ENCODE data around the gene BANF2. TPM values are rescaled to one million over a fixed set of nuclear protein-coding genes. Genes with fewer than 3 reads are reported as not detected.
A peak's percentile ranks its signal among the peaks of the same experiment; 100 is the strongest.

Gene BANF2
- total and polyA plus RNA-seq, 2 of the 8 experiments (the other 6 are each of a cell fraction or from before 2014, with no cell fraction given): not detected

DNA sequence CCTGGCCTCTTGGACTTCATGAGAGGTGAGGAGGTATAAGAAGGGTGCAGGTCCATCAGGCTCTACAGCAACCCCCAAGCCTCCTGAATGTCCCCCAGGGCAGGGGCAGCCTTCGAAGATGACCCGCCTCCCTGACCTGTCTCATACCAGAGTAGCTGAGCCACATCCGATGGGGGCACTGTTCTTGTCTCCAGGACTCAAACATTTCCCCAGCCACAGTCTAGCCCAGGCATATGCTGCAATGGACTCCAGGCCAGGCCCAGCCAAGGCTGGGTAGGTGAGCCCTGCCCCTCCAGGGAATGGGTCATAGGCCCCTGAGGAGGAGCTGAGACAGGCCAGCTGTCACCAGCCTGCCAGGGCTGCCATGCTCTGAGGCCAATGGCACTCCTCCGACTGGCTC, 65.3 kb downstream of the BANF2 start:
- H3K23me2 ChIP-seq (ENCODE audit: low read depth, low read length): no peaks in the 10 kb centered on the region
- H2AK5ac ChIP-seq (ENCODE audit: low read depth, low read length): no peak overlapping the region
- H2BK20ac ChIP-seq (ENCODE audit: low read length): no peak overlapping the region
- no peak overlapping the region for H2BK120ac ChIP-seq (replicated peaks; ENCODE audit: low read depth, low read length)
- H3K9ac ChIP-seq (replicated peaks in 1 of 4; ENCODE audit: extremely low read depth in 1 of 4, low read depth in 3 of 4, low read length in 3 of 4): no peak overlapping the region; a peak in 1 of 7 replicates
- H2BK12ac ChIP-seq (ENCODE audit: low read depth, low read length): 0 out of 2 replicates have a peak overlapping the region, but pooled peaks have one; percentile 12
- H4K20me1 ChIP-seq (replicated peaks in 1 of 2; ENCODE audit: control insufficient read depth in 1 of 2, insufficient read depth in 2 of 2, low read length in 2 of 2): no peaks in the 10 kb centered on the region
- no peak overlapping the region for H3K4me3 ChIP-seq (ENCODE audit: extremely low read depth in 1 of 4, insufficient read depth in 2 of 4, low read depth in 3 of 4, low read length in 4 of 4)
- no peak overlapping the region for H3K56ac ChIP-seq (replicated peaks; ENCODE audit: insufficient read length, low read depth, low read length)
- no peak overlapping the region for H4K91ac ChIP-seq (replicated peaks; ENCODE audit: insufficient read length, low read length)
- 98% methylated on average over 4 of the region's 4 CpGs; no CpG with 5 or more reads in 1 of the 2 experiments for WGBS, 2 experiments (ENCODE audit: extremely low coverage in 1 of 2, insufficient coverage in 1 of 2, insufficient read length in 1 of 2, insufficient replicate concordance in 2 of 2, low coverage in 1 of 2, low lambda C conversion rate in 2 of 2, missing lambda C conversion rate in 1 of 2)
- no peak overlapping the region for H4K8ac ChIP-seq (ENCODE audit: extremely low read depth, insufficient read depth, low read length)
- POLR2A ChIA-PET (ENCODE audit: partially characterized antibody): no interaction called here
- H3K79me2 ChIP-seq (ENCODE audit: control insufficient read depth in 1 of 2, insufficient read depth in 2 of 2, low read length in 2 of 2): no peaks in the 10 kb centered on the region
- H2BK5ac ChIP-seq (ENCODE audit: low read depth, low read length): no peak overlapping the region
- H3K27me3 ChIP-seq (replicated peaks in 1 of 4; ENCODE audit: control insufficient read depth in 3 of 4, extremely low read depth in 1 of 4, insufficient read depth in 3 of 4, low read length in 3 of 4): no peaks in the 10 kb centered on the region
- DNase-seq (ENCODE audit: low read depth in 1 of 2, low spot score in 2 of 2): no peak
- CTCF ChIA-PET (ENCODE audit: partially characterized antibody): interaction anchor here (0.5 kb wide), 1 partner anchor 14 kb away, joined by 3 read pairs; no protein-coding TSS in a partner anchor
- no peaks in the 10 kb centered on the region; the same call in 1 of the 2 replicates for H3K79me1 ChIP-seq (ENCODE audit: low read depth, low read length)
- H2BK15ac ChIP-seq (ENCODE audit: low read length): no peak overlapping the region; the same call in 1 of the 2 replicates
- H3K4me2 ChIP-seq (ENCODE audit: insufficient read depth in 1 of 2, low read depth in 2 of 2, low read length in 2 of 2): no peak overlapping the region
- no peak overlapping the region for H3K4ac ChIP-seq (replicated peaks; ENCODE audit: insufficient read length, low read depth, low read length)
- no peak overlapping the region for H4K5ac ChIP-seq (ENCODE audit: insufficient read length, low read depth, low read length)
- H3K36me3 ChIP-seq (ENCODE audit: control insufficient read depth in 2 of 4, insufficient read depth in 4 of 4, low read length in 3 of 4): no peaks in the 10 kb centered on the region
- H3K18ac ChIP-seq (ENCODE audit: extremely low read depth, low read length): no peak overlapping the region
- H3K14ac ChIP-seq (ENCODE audit: insufficient read length): no peak overlapping the region
- H3K4me1 ChIP-seq (replicated peaks in 1 of 4; ENCODE audit: control insufficient read depth in 3 of 4, insufficient read depth in 4 of 4, low read length in 3 of 4): peaks cover 2 to 10% (median 4%) of the 10 kb centered on the region in 4 experiments; a peak in 6 of 7 replicates
- no peak for FAIRE-seq
- H2AFZ ChIP-seq (ENCODE audit: low read length): no peak overlapping the region
- no peaks in the 10 kb centered on the region for H3K9me3 ChIP-seq (ENCODE audit: insufficient read depth in 2 of 2, low read depth in 1 of 2, low read length in 1 of 2)
- H3K27ac ChIP-seq (ENCODE audit: low read depth, low read length): no peak overlapping the region
- H3K23ac ChIP-seq (ENCODE audit: insufficient read length): no peak overlapping the region
- TF ChIP-seq, protein P1, sequence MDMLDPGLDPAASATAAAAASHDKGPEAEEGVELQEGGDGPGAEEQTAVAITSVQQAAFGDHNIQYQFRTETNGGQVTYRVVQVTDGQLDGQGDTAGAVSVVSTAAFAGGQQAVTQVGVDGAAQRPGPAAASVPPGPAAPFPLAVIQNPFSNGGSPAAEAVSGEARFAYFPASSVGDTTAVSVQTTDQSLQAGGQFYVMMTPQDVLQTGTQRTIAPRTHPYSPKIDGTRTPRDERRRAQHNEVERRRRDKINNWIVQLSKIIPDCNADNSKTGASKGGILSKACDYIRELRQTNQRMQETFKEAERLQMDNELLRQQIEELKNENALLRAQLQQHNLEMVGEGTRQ (IDR thresholded peaks at IDR 0.05; ENCODE audit: low read length): no peak
- TF ChIP-seq ZNF274 (IDR thresholded peaks at IDR 0.05; ENCODE audit: borderline replicate concordance, extremely low read depth, low read length): no peak
- no peak for TF ChIP-seq SUZ12 (IDR thresholded peaks at IDR 0.05; ENCODE audit: low read length)
- no peak for TF ChIP-seq EZH2 (IDR thresholded peaks at IDR 0.05; ENCODE audit: low read depth, low read length, severe bottlenecking)
- TF ChIP-seq BCL11A (IDR thresholded peaks at IDR 0.05; ENCODE audit: low read depth in 2 of 2, low read length in 2 of 2): no peak
- no peak for TF ChIP-seq PHF8 (conservative IDR thresholded peaks at IDR 0.05; ENCODE audit: low read depth, low read length)
- TF ChIP-seq TAF1 (IDR thresholded peaks at IDR 0.05; ENCODE audit: low read depth, low read length): no peak
- TF ChIP-seq JUN (IDR thresholded peaks at IDR 0.05; ENCODE audit: low read depth, low read length): no peak
- TF ChIP-seq BACH1 (IDR thresholded peaks at IDR 0.05; ENCODE audit: low read length): no peak
- no peak for TF ChIP-seq MAFK (IDR thresholded peaks at IDR 0.05; ENCODE audit: low read depth, low read length)
